GM12878 (cell line): Measurements from ENCODE around the gene DCST1. TPM values are rescaled to one million over a fixed set of nuclear protein-coding genes. Genes with fewer than 3 reads are reported as not detected.

Source experiments
- ATAC-seq: fragments of 200-7000 bp; cut with Tn5 transposase; 3 replicates; pipeline ENCODE4 v1.9.1; 2020; ENCODE audit warnings: mild to moderate bottlenecking, moderate library complexity
- BruUV-seq: library from RNA; stranded (reverse); fragments of 400-500 nt; replicated peaks from 2 replicates; lab custom pipeline; 2021; lab: Mats Ljungman, UMichigan
- CTCF ChIA-PET: fragments of 300-600 bp; sonication (Branson Sonifier 250); formaldehyde crosslinking; extraction: SDS; loops from one replicate; lab custom pipeline; 2021; ENCODE audit warnings: inconsistent platforms; lab: Yijun Ruan, JAX
- POLR2A ChIA-PET: fragments of 350-600 bp; formaldehyde crosslinking; extraction: SDS; loops from one replicate; lab custom pipeline; 2021; ENCODE audit warnings: inconsistent platforms; lab: Charles Lee
- RAD21 ChIA-PET: fragments of 300-600 bp; sonication (Branson Sonifier 250); formaldehyde crosslinking; loops from one replicate; lab custom pipeline; 2023; ENCODE audit warnings: antibody characterized with exemption; ENCODE audit not compliant: unreplicated experiment; lab: Charles Lee
- SMC1A ChIA-PET: fragments of 300-600 bp; sonication (Branson Sonifier 250); formaldehyde crosslinking; loops from one replicate; lab custom pipeline; 2023; ENCODE audit not compliant: unreplicated experiment, uncharacterized antibody; lab: Charles Lee
- DNase-seq: peaks from one replicate; pipeline ENCODE4 v3.0.0-alpha.2; 2011; ENCODE audit warnings: low read depth, low spot score
- FAIRE-seq: peaks from 3 replicates; lab custom pipeline; 2011; peaks lifted over from hg19 to GRCh38; lab: Jason Lieb, UNC
- H2AFZ ChIP-seq: 2 replicates; pipeline ENCODE4 v1.6.0; 2011; ENCODE audit warnings: low read depth, low read length, control low read depth; ENCODE audit not compliant: control insufficient read depth
- H3K27ac ChIP-seq: 2 replicates; pipeline ENCODE4 v1.5.1; 2011; ENCODE audit warnings: control low read depth; ENCODE audit not compliant: control insufficient read depth, insufficient read depth
- H3K27me3 ChIP-seq, 2 experiments: replicated peaks in 1 of 2; 2 replicates each; pipeline versions ENCODE4 v1.6.0 to v1.6.1; 2011; ENCODE audit warnings: low read length in 1 of 2; ENCODE audit not compliant: control insufficient read depth in 2 of 2, insufficient read depth in 2 of 2
- H3K36me3 ChIP-seq, 2 experiments: 2 replicates each; pipeline ENCODE4 v1.5.1; 2011; ENCODE audit warnings: low read length in 1 of 2; ENCODE audit not compliant: control insufficient read depth in 2 of 2, insufficient read depth in 2 of 2
- H3K4me1 ChIP-seq: 2 replicates; pipeline ENCODE4 v1.6.1; 2011; ENCODE audit warnings: mild to moderate bottlenecking, low read length, moderate library complexity, mixed read lengths; ENCODE audit not compliant: control insufficient read depth, insufficient read depth
- H3K4me2 ChIP-seq: 2 replicates; pipeline ENCODE4 v1.6.0; 2011; ENCODE audit warnings: control low read depth; ENCODE audit not compliant: control insufficient read depth, insufficient read depth
- H3K4me3 ChIP-seq: fragments of 200-600 bp; sonication (generic); 2 replicates; pipeline ENCODE4 v1.5.1; 2016
- H3K79me2 ChIP-seq: 2 replicates; pipeline ENCODE4 v1.6.0; 2011; ENCODE audit warnings: low read length; ENCODE audit not compliant: control insufficient read depth, insufficient read depth
- H3K9ac ChIP-seq: 2 replicates; pipeline ENCODE4 v1.8.0; 2011; ENCODE audit warnings: low read length, control low read depth, mixed read lengths; ENCODE audit not compliant: control insufficient read depth, insufficient read depth
- H3K9me3 ChIP-seq: replicated peaks from 3 replicates; pipeline ENCODE4 v1.5.1; 2011; ENCODE audit warnings: mild to moderate bottlenecking, low read length; ENCODE audit not compliant: control insufficient read depth, insufficient read depth
- H4K20me1 ChIP-seq: 2 replicates; pipeline ENCODE4 v1.6.0; 2011; ENCODE audit not compliant: control insufficient read depth, insufficient read depth
- BHLHE40 ChIP-seq, 2 experiments: fragments of 450-650 bp in 1 of 2; IDR thresholded peaks; 2 replicates each; pipeline ENCODE4 v1.6.1; 2011 to 2017; ENCODE audit warnings: low read depth in 2 of 2, borderline replicate concordance in 1 of 2, improper control_type of control experiment in 1 of 2, low read length in 1 of 2, mild to moderate bottlenecking in 1 of 2
- DPF2 ChIP-seq: fragments of 450-650 bp; IDR thresholded peaks from 2 replicates; pipeline ENCODE4 v1.6.1; 2017; ENCODE audit warnings: mild to moderate bottlenecking
- FOXK2 ChIP-seq: fragments of 450-650 bp; IDR thresholded peaks from 2 replicates; pipeline ENCODE4 v1.6.1; 2017; ENCODE audit warnings: mild to moderate bottlenecking, moderate library complexity
- KDM1A ChIP-seq: fragments of 200-600 bp; sonication (generic); IDR thresholded peaks from 2 replicates; pipeline ENCODE4 v1.6.1; 2016; ENCODE audit warnings: borderline replicate concordance
- MTA2 ChIP-seq: fragments of 450-650 bp; IDR thresholded peaks from 2 replicates; pipeline ENCODE4 v1.6.1; 2016; ENCODE audit warnings: low read depth, mild to moderate bottlenecking, moderate library complexity
- MYC ChIP-seq: IDR thresholded peaks from 2 replicates; pipeline ENCODE4 v1.6.1; 2011; ENCODE audit warnings: mild to moderate bottlenecking, low read length, moderate library complexity, inconsistent platforms; ENCODE audit not compliant: insufficient read depth, insufficient replicate concordance, insufficient read length, severe bottlenecking
- PML ChIP-seq: IDR thresholded peaks from 2 replicates; pipeline ENCODE4 v1.6.1; 2012; ENCODE audit warnings: low read length, inconsistent platforms
- POLR2AphosphoS2 ChIP-seq: IDR thresholded peaks from 2 replicates; pipeline ENCODE4 v1.6.1; 2011; ENCODE audit warnings: low read depth, mild to moderate bottlenecking, low read length, improper control_type of control experiment, moderate library complexity
- PRDM15 ChIP-seq: fragments of 450-650 bp; formaldehyde crosslinking; IDR thresholded peaks from 2 replicates; pipeline ENCODE4 v1.4.0; 2020; ENCODE audit warnings: mild to moderate bottlenecking, moderate library complexity
- RAD21 ChIP-seq: IDR thresholded peaks from 2 replicates; pipeline ENCODE4 v1.6.1; 2011; ENCODE audit warnings: mild to moderate bottlenecking, low read depth, low read length, moderate library complexity; ENCODE audit not compliant: insufficient read depth
- RELB ChIP-seq: fragments of 450-650 bp; IDR thresholded peaks from 2 replicates; pipeline ENCODE4 v1.6.1; 2017; ENCODE audit warnings: low read depth, mild to moderate bottlenecking, moderate library complexity
- SIX5 ChIP-seq: IDR thresholded peaks from 2 replicates; pipeline ENCODE4 v1.6.1; 2011; ENCODE audit warnings: mild to moderate bottlenecking, low read depth, low read length, moderate library complexity; ENCODE audit not compliant: severe bottlenecking
- STAT1 ChIP-seq: fragments of 450-650 bp; conservative IDR thresholded peaks from 2 replicates; pipeline ENCODE4 v1.6.1; 2014; ENCODE audit warnings: antibody characterized with exemption, mild to moderate bottlenecking
- TCF3 ChIP-seq: IDR thresholded peaks from 2 replicates; pipeline ENCODE4 v1.6.1; 2012; ENCODE audit warnings: low read depth, mild to moderate bottlenecking, low read length, borderline replicate concordance; ENCODE audit not compliant: insufficient read depth
- WGBS: methylation state at CpG from one replicate; pipeline ENCODE4 v1.1.6; 2016; ENCODE audit warnings: low lambda C conversion rate; ENCODE audit not compliant: insufficient replicate concordance, insufficient coverage; ENCODE audit errors: missing lambda C conversion rate; 5-methylcytosine and 5-hydroxymethylcytosine counted together
- in situ Hi-C: fragments of 300-500 bp; cut with MboI; formaldehyde crosslinking; loops from 9 replicates; pipeline ENCODE4 v1.14.3; 2018; ENCODE audit warnings: mixed read lengths
- intact Hi-C: fragments of 100-400 bp; cut with micrococcal nuclease; formaldehyde crosslinking; loops from one replicate; pipeline ENCODE4 v1.14.2; 2022; ENCODE audit not compliant: unreplicated experiment
- polyA plus RNA-seq, 11 experiments: library from polyadenylated mRNA; depleted of rRNA in 4 of 11; unstranded in 6 of 11; stranded (reverse) in 5 of 11; fragments of >200 nt; fragmentation: Nextera tagmentation in 4 of 11; fragmentation: Illumina TruSeq in 1 of 11; extraction: Ambion mirVana in 4 of 11; extraction: Trizol in 1 of 11; gene quantifications; 1 replicate in 1 of 11; 2 replicates in 10 of 11; pipeline versions ENCODE4 v1.2.1 to v1.2.3, GENCODE V29; 2011 to 2016; ENCODE audit warnings: inconsistent platforms in 2 of 11, missing spikeins in 2 of 11, low read depth in 1 of 11
- total RNA-seq, 4 experiments: library from RNA; depleted of rRNA in 3 of 4; stranded (reverse); fragments of >200 nt in 3 of 4; fragmentation: Illumina TruSeq in 1 of 4; extraction: Trizol in 1 of 4; gene quantifications; 2 replicates each; pipeline versions ENCODE4 v1.2.1 to v1.2.3, GENCODE V29; 2013 to 2021

The DCST1 gene
- total and polyA plus RNA-seq, 10 of the 15 experiments (the other 5 are each of a cell fraction or from before 2014, with no cell fraction given) = not detected

GRCh38 chr1:154999571-155000410, 33.8 kb upstream of the DCST1 start:
- peaks cover 26% of the 10 kb centered on the region for H3K79me2 ChIP-seq
- FAIRE-seq (no peak), DNase-seq (no peak), ATAC-seq (peak; percentile 12)
- H3K4me1 ChIP-seq = peaks cover 19% of the 10 kb centered on the region
- H3K4me3 ChIP-seq = peak overlapping the region; percentile 89
- H2AFZ ChIP-seq = no peak overlapping the region; the same call in 1 of the 2 replicates
- no TSS peak for BruUV-seq
- no peaks in the 10 kb centered on the region for H3K9me3 ChIP-seq
- no peaks in the 10 kb centered on the region for H4K20me1 ChIP-seq
- no peaks in the 10 kb centered on the region for H3K36me3 ChIP-seq
- in situ Hi-C loops = no loop called here
- H3K27me3 ChIP-seq = no peaks in the 10 kb centered on the region
- SMC1A ChIA-PET = interaction anchor here (0.6 to 8.1 kb wide), 14 partner anchors 16 to 330 kb away, joined by 3 to 69 read pairs (median 5); partner anchors contain the start of genes CKS1B, FLAD1, PBXIP1 and PYGO2
- peak overlapping the region; percentile 92 for H3K4me2 ChIP-seq
- peak overlapping the region; percentile 79 for H3K27ac ChIP-seq
- RAD21 ChIA-PET = interaction anchor here (0.6 to 3.0 kb wide), 23 partner anchors 12 to 520 kb away, joined by 3 to 24 read pairs (median 4); partner anchors contain the start of genes FLAD1, PBXIP1, PMVK and SHC1
- CTCF ChIA-PET = interaction anchor here (0.6 to 11.0 kb wide), 24 partner anchors 10 to 519 kb away, joined by 3 to 226 read pairs (median 5); partner anchors contain the start of genes CKS1B, FLAD1, KCNN3 and KRTCAP2
- WGBS = 0% methylated on average over 36 of the region's 50 CpGs
- POLR2A ChIA-PET = interaction anchor here (0.5 to 3.4 kb wide), 16 partner anchors 8 to 277 kb away, joined by 3 to 36 read pairs (median 4); partner anchors contain the start of genes CKS1B, FLAD1, PBXIP1 and PMVK
- peak overlapping the region; percentile 73 for H3K9ac ChIP-seq
- intact Hi-C loops = loop anchor here (1.0 to 5.0 kb wide), 5 partner anchors 17 to 330 kb away; partner anchors contain the start of genes CKS1B, FLAD1, PMVK and PYGO2
- TF ChIP-seq POLR2AphosphoS2 (no peak), FOXK2 (no peak), RELB (peak; percentile 55; the same call in 1 of the 2 replicates), MTA2 (0 out of 2 replicates have a peak, but pooled peaks have one; percentile 14), MYC (peak; percentile 96), BHLHE40 (IDR thresholded peaks at IDR 0.05; ENCODE audit: borderline replicate concordance in 1 of 2, low read depth in 2 of 2, low read length in 1 of 2) (peak; percentile 25 to 75; a peak in 3 of 4 replicates), PML (no peak), STAT1 (no peak), TCF3 (0 out of 2 replicates have a peak, but pooled peaks have one; percentile 40), RAD21 (peak; percentile 16; the same call in 1 of the 2 replicates), PRDM15 (0 out of 2 replicates have a peak, but pooled peaks have one; percentile 59), DPF2 (peak; percentile 28), SIX5 (no peak), KDM1A (no peak)
